GM21526 (cell line): ENCODE data around the gene METRN.
"Not testable (repeated sequence)": the region's sequence is repeated elsewhere in the genome, so short reads cannot be mapped to it uniquely, and the experiment has no call there.

Experiments used
- ATAC-seq: cut with Tn5 transposase; IDR thresholded peaks from one replicate; pipeline ENCODE4 v1.9.1; 2021; ENCODE audit warnings: moderate library complexity; ENCODE audit not compliant: unreplicated experiment, low FRiP score

The METRN gene

DNA sequence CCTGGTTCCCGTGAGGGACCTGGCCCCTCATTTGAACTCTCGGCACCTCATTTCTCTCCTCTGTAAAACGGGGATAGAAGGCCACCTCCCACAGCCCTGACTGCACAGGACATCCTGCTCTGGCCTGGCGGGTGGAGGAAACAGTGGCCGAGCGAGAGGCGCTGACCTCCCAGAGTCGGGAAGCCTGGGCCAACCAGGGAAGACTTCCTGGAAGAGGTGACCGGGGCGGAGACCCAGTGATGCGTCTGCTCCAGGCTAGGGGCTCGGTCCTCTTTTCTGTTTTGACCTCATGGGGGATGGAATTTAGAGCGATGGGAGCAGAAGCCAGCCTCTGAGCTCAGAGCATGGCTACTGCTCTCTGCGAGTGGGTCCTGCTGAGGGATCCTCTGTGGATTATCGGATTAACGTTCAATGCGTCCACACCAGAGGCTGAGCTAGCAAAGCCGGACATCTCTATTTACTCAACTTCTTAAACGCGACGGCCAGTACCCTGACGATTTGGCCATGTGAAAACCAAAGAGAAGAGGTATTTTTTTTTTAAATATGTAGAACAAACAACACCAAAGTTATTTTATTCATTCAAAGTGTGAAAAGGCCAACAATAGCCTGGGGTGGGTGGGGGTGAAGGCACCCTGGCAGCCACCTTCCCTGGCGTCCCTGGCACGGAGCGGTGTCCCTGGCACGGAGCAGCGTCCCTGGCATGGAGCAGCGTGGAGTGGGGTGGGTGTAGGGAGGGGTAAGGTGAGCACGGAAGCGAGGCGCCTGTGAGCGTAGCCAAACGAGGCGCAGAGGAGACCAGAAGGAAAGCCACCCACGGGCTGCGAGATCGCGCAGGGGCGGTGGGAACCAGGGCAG is 36.5 kb downstream of the METRN start:
- ATAC-seq = no peak

DNA sequence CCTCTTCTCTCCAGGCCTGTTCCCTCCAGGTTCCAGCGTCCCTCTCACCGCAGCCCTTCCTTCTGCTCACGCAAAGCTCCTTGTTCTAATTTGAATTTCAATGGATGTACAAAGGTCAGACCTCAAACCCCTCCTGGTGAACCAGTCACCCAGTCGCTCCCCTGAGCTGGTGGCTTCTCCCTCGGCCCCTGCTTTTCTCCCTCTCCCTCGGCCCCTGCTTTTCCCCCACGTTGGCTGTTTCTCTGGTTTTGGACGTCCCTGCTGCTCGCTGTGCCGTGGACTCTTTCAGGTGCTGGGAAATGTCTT is 37.0 kb downstream of the METRN start:
- ATAC-seq = no peak

DNA sequence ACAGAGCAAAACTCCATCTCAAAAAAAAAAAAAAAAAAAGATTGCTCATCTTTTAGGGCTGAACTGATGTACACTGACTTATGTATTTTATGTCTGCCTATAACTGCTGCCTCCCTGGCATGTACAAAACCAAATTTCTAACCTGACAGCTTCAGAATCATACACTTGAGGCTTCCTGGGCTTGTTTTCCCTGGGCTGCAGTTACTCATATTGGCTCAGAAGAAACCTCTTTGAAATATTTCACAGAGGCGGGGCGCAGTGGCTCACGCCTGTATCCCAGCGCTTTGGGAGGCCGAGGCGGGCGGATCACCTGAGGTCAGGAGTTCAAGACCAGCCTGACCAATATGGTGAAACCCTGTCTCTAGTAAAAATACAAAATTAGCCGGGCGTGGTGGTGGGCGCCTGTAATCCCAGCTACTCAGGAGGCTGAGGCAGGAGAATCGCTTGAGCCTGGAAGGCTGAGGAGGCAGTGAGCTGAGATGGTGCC is 39.2 kb downstream of the METRN start:
- not testable (repeated sequence) for ATAC-seq

DNA sequence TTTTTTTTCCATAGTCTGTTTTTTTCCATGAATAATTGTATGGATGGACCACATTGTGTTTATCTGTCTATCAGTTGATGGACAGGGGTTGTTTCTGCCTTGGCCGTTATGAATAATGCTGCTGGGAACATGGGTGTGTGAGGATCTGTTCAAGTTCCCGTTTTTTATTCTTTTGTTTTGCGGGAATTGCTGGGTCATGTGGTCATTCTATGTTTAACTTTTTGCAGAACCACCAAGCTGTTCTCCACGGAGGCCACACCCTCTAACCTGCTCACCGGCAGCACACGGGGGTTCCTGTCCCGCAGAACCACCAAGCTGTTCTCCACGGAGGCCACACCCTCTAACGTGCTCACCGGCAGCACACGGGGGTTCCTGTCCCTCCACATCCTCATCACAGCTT is 39.7 kb downstream of the METRN start:
- no peak for ATAC-seq

DNA sequence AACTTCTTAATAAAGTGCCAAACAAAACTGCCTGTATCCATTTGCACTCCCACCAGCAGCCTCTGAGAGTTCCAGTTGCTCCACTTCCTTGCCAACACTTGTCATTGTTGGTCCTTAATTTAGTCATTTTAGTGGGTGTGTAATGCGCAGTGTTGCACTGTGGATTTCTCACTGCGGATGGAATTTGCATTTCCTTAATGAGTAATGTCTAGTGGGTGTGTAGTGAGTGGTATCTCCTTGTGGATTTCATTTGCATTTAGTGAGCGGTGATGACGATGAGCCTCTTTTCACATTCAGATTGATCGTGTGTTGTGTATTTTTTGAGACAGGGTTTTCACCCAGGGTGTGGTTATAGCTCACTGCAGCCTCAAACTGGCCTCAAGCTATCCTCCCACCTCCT is 41.5 kb downstream of the METRN start:
- no peak for ATAC-seq

DNA sequence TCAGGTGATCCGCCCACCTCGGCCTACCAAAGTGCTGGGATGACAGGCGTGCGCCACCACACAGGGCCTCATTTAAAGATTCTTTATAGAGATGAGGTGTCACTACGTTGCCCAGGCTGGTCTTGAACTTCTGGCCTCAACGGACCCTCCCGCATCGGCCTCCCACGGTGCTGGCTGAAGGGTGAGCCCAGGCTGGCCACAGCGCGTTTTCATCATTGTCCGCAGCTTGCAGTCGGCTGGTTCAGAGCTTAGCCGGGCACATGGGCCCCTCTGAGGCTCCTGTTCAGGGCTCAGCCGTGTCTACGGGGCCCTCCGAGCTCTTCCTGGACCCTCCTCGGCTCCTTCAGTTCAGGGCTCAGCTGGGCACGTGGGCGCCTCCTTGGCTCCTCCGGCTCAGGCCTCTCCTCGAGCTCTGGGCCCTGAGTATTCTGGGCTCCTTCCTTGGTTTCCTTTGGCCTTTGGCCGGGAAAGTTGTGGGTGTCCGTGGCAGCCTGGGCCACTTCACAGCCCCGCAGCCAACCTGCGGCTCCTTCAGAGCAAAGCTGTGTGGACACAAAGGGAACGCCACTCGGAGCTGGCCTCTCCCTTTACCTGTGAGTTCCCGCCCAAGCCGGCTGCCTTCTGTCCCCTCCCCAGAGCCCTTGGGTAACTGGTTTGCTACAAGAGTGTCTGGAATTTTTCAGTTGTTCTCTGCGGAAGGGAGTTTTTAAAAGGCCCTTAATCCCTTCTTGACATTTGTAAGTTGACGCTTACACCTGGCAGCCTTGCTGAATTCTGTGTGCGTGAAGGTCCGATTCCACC is 44.4 kb downstream of the METRN start:
- no peak for ATAC-seq

DNA sequence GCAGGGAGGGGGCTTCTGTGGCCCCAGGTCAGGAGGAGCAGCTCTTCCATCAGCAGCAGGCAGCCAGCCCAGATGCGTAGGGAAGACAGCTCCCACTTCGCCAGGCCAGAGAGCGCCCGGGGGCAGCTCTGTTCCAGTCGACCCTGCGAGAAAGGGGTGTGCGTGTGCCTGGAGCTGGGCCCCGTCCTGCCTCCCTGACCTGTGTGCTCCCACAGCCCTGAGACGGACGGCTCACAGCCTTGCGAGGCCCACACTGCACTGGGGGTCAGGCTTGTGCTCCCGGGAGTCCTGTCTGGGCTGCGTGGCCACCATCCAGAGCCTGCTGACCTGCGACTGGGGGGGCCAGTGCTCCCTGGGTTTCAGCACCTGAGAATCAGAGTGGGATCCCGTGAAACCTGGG is 45.1 kb downstream of the METRN start:
- no peak for ATAC-seq

DNA sequence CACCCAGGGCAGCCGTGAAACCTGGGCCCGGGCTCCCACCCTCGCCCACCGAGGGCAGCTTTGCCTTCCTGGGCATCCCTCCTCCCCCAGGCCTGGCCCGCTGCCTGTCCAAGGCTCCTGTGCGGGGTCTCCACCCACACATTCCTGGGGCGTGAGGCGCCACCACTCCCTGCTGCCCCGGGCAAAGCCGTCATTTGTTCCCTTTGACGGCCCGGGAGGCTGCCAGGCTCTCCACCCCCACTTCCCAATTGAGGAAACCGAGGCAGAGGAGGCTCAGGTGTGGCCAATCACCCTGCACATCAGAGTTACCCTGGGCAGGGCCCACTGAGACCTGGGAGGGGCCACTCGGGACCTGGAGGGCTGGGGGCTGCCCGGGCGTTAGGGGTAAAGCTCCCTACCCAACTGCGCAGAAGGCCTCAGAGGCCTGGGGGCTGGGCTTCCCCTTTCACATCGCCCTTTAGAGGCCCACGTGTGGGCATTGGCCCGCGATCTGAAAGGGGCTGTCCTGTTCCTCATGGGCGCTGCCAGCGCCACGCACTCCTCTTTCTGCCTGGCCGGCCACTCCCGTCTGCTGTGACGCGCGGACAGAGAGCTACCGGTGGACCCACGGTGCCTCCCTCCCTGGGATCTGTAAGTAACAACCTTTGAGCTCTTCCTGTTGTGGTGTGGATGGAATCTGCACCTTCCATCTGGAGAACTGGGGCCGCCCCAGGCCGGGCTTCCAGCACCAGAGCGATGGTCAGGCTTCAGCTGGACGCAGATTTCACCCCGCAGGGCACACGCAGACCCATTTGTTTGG is 45.8 kb downstream of the METRN start, which contains the start of gene MSLN:
Gene MSLN, plus strand, starts transcription at position 190 of the 799 bp plus-strand sequence. CDS start 1,947 bp downstream, outside the sequence.
- ATAC-seq = no peak

DNA sequence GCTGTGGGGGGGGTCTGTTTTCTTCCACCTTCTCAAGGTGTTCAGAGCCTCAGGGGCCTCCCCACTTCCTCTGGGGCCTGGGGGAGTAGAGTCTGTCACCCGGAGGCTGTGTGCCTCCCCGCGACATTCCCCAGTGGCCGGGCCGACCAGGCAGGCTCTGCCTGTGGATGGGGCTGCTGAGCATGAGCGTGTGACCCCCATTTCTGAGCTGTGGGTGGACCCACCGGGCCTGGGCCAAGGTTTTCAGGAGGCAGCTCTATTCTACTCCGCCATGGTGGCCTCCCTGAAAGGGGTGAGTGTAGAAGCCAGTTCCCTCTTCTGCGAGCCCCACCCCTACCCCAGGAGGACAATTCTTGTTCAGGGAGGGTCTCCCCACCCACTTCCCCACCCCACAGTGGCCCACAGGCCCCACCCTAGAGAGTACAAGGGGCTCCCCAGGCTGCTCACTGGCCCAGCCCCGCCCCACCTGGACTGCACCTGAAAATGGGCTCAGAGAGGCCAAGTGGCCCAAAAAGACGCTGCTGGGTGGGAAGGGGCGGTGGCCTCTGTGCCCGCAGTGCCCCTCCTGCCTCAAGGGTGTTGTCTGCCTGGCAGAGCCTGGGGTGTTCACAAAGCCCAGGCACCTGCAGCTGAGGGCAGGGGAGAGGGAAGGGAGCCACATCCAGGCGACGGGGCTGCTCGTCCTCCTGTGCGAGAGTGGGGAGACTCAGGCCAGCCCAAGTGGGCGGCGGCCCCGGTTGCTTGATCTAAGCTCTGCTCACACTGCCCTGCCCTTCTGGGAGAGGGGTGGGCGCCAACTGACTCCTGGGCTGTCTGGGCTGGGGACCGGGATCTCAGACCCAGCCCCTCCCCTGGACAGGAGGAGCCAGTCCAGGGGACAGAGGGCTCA is 47.0 kb downstream of the METRN start:
- ATAC-seq = no peak

DNA sequence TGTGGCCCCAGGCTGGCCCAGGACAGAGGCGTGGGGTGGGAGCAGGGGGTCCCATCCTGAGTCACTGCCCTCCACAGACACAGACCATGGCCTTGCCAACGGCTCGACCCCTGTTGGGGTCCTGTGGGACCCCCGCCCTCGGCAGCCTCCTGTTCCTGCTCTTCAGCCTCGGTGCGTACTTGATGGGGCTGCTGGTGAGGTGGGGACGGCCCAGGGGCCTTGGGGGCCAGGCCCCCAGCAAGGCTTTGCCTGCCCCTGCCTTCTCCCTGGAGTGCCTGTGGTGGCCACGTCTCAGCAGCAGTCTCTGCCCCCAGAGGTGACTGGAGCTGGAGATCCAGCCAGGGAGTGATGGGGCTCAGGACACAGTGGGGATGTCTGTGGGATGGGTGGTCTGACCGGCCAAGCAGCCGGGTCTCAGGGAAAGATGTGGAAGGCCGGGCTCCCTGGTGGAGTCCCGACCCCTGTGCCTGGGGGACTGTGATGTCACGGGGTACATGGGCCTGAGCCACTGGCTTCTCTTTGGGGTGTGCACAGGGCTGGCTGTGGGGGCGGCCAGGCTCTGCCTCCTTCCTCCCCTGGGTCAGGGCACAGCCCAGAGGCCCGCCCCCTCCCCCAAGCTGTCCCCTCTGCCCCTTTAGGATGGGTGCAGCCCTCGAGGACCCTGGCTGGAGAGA is 47.8 kb downstream of the METRN start:
- ATAC-seq = no peak

DNA sequence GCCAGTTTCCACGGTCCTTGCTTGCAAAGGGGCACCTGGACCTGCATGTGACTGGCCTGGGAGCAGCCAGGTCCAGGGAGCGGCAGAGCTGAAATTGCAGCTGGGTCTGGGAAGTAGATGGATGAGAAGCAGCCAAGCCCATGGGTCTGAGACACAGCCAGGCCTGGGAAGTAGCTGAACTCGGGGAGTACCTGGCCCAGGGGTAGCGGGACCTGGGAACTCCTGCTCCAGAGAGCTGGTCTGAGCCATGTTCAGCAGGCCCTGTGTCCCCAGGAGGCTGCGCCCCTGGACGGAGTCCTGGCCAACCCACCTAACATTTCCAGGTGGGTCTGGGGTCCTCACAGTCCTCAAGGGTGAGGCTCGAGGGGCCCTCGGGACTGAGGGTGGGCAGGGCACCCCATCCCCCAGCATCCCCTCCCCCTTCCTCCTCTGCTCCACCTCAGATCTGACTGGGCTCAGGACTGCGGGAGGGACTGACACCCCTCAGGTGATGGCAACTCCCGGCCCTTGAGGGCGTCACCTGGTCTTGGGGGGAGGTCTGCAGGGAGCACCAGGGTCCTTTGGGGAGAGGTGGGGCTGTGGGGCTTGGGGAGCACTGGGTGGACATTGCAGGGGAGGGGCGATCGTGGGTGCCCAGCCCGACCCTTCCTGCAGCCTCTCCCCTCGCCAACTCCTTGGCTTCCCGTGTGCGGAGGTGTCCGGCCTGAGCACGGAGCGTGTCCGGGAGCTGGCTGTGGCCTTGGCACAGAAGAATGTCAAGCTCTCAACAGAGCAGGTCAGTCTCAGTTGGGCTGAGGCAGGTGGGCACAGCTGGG is 48.7 kb downstream of the METRN start:
- ATAC-seq = no peak

DNA sequence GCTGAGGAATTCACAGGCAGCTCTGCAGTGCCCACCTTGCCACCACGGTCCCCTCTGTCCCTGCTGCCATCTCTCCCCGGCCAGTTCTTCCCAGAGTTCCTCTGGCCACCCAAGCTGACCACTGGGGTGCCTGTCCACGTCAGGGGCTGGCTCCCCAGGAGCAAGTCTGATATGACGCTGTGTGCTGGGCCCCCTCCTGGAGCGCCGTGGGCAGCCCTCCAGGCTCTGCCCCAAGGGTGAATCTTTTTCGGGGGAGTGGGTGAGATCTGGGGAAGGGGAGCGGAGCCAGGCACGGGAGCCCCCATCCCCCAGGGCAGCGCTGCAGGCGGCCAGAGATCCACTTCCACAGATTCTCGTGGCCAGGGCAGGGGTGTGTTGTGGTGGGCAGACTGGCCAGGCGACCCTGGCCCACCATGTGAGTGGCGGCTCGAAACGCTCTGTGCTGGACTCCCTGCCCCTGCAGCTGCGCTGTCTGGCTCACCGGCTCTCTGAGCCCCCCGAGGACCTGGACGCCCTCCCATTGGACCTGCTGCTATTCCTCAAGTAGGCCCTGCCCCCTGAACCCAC is 49.3 kb downstream of the METRN start:
- ATAC-seq = no peak

DNA sequence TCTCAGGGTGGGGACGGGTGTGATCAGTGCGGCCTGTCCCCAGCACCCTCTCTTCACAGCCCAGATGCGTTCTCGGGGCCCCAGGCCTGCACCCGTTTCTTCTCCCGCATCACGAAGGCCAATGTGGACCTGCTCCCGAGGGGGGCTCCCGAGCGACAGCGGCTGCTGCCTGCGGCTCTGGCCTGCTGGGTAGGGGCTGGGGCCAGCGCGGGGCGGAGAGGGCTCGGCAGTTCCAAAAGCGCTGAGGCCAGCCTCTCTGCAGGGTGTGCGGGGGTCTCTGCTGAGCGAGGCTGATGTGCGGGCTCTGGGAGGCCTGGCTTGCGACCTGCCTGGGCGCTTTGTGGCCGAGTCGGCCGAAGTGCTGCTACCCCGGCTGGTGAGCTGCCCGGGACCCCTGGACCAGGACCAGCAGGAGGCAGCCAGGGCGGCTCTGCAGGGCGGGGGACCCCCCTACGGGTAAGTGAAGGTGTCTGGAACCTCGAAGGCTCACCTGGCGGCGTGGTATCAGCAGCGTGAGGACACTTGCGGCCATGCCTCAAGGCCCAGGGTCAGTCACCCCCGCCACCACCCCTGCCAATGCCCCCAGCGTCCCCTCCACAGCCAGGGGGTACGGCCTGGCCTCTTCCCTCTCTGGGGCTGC is 50.0 kb downstream of the METRN start:
- ATAC-seq = no peak

DNA sequence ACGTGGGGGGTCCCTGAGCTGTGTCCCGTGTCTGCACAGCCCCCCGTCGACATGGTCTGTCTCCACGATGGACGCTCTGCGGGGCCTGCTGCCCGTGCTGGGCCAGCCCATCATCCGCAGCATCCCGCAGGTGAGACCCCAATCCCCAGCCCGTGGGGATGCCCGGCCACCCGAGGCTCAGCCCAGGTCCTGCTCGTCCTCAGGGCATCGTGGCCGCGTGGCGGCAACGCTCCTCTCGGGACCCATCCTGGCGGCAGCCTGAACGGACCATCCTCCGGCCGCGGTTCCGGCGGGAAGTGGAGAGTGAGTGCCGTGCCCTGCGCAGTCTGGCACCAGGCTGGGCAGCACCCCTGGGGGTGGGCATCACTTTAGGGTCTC is 50.6 kb downstream of the METRN start:
- no peak for ATAC-seq

DNA sequence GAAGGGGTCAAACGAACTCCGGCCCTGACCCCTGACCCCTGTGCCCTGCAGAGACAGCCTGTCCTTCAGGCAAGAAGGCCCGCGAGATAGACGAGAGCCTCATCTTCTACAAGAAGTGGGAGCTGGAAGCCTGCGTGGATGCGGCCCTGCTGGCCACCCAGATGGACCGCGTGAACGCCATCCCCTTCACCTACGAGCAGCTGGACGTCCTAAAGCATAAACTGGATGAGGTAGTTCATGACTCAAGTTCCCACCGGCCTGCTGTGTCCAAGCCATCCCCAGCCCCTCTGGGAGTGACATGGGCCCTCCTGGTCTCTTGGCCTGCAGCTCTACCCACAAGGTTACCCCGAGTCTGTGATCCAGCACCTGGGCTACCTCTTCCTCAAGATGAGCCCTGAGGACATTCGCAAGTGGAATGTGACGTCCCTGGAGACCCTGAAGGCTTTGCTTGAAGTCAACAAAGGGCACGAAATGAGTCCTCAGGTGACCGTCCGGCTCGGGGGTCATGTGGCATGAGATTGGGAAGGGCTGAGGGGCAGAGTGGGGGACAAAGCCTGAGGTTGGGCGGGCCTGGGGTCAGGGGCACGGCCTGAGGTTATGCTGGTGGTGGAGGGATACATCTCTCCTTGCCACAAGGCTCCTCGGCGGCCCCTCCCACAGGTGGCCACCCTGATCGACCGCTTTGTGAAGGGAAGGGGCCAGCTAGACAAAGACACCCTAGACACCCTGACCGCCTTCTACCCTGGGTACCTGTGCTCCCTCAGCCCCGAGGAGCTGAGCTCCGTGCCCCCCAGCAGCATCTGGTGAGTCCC is 51.3 kb downstream of the METRN start:
- ATAC-seq = no peak

DNA sequence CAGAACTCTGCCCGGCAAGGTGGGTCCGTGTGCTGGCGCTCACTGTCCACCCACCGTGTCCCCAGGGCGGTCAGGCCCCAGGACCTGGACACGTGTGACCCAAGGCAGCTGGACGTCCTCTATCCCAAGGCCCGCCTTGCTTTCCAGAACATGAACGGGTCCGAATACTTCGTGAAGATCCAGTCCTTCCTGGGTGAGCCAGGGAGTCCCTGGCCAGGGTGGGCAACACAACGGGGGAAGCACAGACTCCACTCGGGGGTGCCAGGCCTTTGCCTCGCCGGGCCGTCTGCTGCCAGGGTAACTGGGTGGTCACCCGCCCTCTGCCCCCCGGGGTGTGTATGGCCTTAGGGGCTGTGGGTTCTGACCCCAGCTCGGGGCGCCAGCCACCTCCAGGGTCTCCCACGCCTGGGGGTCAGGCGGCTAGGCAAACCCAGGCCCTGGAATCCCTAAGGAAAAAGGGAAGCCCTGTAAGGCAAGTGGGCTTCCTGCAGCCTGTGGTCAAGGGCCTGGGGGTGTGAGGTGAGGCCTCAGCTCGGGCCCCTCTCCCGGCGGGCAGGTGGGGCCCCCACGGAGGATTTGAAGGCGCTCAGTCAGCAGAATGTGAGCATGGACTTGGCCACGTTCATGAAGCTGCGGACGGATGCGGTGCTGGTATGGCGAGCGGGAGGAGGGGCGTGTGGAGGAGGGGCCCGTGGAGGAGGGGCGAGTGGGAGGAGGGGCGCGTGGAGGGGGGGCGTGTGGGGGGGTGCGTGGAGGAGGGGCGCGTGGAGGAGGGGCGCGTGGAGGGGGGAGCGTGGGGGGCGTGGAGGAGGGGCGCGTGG is 52.1 kb downstream of the METRN start:
- ATAC-seq = no peak
